CD4-positive, alpha-beta T cell (primary cell): ENCODE data around the gene RAD51B. TPM values are rescaled to one million over a fixed set of nuclear protein-coding genes. Genes with fewer than 3 reads are reported as not detected.

Experiments
- ATAC-seq: fragments of 200-7000 bp; cut with Tn5 transposase; one replicate; pipeline ENCODE4 v1.10.0; 2022; ENCODE audit warnings: mild to moderate bottlenecking; ENCODE audit not compliant: poor library complexity
- CTCF ChIA-PET: fragments of 350-600 bp; sonication (Branson Sonifier 250); formaldehyde crosslinking; loops from one replicate; lab custom pipeline; 2021; ENCODE audit warnings: antibody characterized with exemption, inconsistent platforms; lab: Charles Lee
- POLR2A ChIA-PET: fragments of 350-600 bp; sonication (Branson Sonifier 250); formaldehyde crosslinking; loops from one replicate; lab custom pipeline; 2021; ENCODE audit warnings: antibody characterized with exemption, inconsistent platforms; lab: Charles Lee
- DNase-seq, 14 experiments: peaks; one replicate each; pipeline ENCODE4 v3.0.0-alpha.2; 2013 to 2020; ENCODE audit warnings: mixed read lengths in 2 of 14
- H3K27ac ChIP-seq, 2 donors: one replicate each; pipeline versions ENCODE4 v1.5.1 to v1.7.0; 2013; ENCODE audit warnings: low read length in 2 of 2, low read depth in 1 of 2, mild to moderate bottlenecking in 1 of 2
- H3K27me3 ChIP-seq, 2 experiments: 1 replicate in 1 of 2; 2 replicates in 1 of 2; pipeline versions ENCODE4 v1.6.1 to v1.7.0; 2013; ENCODE audit warnings: low read length in 2 of 2, control low read depth in 1 of 2, mild to moderate bottlenecking in 1 of 2, moderate library complexity in 1 of 2; ENCODE audit not compliant: insufficient read depth in 2 of 2, control insufficient read depth in 1 of 2
- H3K36me3 ChIP-seq: one replicate; pipeline ENCODE4 v1.6.1; 2013; ENCODE audit warnings: low read length, control low read depth; ENCODE audit not compliant: insufficient read depth
- H3K4me1 ChIP-seq: one replicate; pipeline ENCODE4 v1.6.1; 2013; ENCODE audit warnings: low read length, control low read depth; ENCODE audit not compliant: insufficient read depth
- H3K4me3 ChIP-seq: one replicate; pipeline ENCODE4 v1.5.1; 2013; ENCODE audit warnings: mild to moderate bottlenecking, low read length, moderate library complexity
- H3K9me3 ChIP-seq, 2 experiments: 1 replicate in 1 of 2; 2 replicates in 1 of 2; pipeline versions ENCODE4 v1.6.1 to v1.7.0; 2013; ENCODE audit warnings: low read length in 2 of 2, mild to moderate bottlenecking in 2 of 2, control low read depth in 1 of 2, moderate library complexity in 1 of 2; ENCODE audit not compliant: control insufficient read depth in 1 of 2, insufficient read depth in 1 of 2
- H3K27ac Mint-ChIP-seq: one replicate; pipeline ENCODE4 v1.8.0; 2020; ENCODE audit warnings: mixed read lengths
- H3K27me3 Mint-ChIP-seq: one replicate; pipeline ENCODE4 v1.8.0; 2021; ENCODE audit warnings: mixed read lengths
- H3K36me3 Mint-ChIP-seq: one replicate; pipeline ENCODE4 v1.8.0; 2021; ENCODE audit warnings: low read depth, mixed read lengths
- H3K4me1 Mint-ChIP-seq: one replicate; pipeline ENCODE4 v1.8.0; 2021; ENCODE audit warnings: low read depth, mixed read lengths
- H3K4me3 Mint-ChIP-seq: one replicate; pipeline ENCODE4 v1.8.0; 2020; ENCODE audit warnings: mild to moderate bottlenecking, mixed read lengths
- H3K9me3 Mint-ChIP-seq: one replicate; pipeline ENCODE4 v1.8.0; 2020; ENCODE audit warnings: mixed read lengths
- intact Hi-C, 2 experiments: fragments of 100-400 bp; cut with DNase I in 1 of 2; cut with micrococcal nuclease in 1 of 2; formaldehyde crosslinking; loops; one replicate each; pipeline versions ENCODE4 v1.15.1 to v1.9.0; 2023 to 2025; cut with DNase I, micrococcal nuclease
- total RNA-seq, 174 experiments: library from RNA in 2 of 174; stranded (reverse) in 2 of 174; gene quantifications; one replicate each; pipeline ENCODE4 v1.2.3 and lab custom pipeline; 2021 to 2026
- TF ChIP-seq, protein P1 (sequence below): fragments of 200-600 bp; IDR thresholded peaks from one replicate; pipeline ENCODE4 v1.8.0; 2022; ENCODE audit warnings: antibody characterized with exemption, mild to moderate bottlenecking

Gene RAD51B
- total RNA-seq, 2 experiments from 2014 or later, result 18.4 to 20.0 TPM

DNA sequence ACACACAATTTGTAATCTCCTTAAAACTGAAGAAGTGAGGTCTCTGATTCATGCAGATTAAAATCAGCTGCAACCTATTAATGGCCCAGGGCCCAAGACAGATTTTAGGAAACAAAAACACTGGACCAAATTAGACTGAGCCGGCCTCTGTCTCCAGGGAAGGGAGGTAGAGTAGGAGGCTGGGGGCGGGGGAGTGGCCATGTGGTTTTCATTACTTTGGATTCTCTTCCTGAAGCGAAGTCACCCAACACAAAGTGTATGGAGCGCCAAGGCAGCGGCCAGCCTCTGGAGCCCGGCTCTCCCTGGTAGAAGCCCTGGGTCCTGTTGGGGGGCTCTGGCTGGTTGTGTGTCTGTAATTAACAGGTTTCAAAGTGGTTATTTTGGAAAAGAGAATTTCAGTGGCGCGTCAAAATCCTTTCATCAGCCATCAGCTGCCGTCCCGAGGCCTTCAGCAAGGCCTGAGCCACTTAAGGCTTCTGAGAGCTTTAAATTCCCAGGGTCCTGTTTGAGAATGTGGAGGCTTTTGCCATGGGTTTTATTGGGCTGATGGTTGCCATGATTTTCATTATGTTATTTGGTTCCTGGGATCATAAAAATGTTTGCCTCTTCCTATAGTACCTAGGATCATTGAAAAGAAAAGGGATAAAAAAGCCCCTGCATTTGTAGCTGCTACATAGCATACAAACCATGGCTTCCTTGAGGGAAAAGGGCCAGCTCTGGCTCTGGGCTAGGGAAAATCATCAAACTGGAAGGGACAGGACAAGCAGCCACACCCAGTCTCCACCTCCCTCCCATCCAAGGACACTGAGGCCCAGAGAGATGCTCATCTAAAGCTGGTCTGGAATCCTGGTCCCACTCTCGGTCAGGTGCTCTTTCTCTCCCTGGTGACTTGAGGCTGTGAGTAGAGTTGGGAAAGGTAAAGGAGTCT is 690.9 kb downstream of the RAD51B start:
- peak overlapping the region; percentile 41 for H3K27ac Mint-ChIP-seq
- POLR2A ChIA-PET, result interaction anchor here (0.6 to 6.4 kb wide), 4 partner anchors 10 to 279 kb away, joined by 3 to 133 read pairs (median 3); partner anchors contain the start of gene ZFP36L1
- ATAC-seq, result no peak

DNA sequence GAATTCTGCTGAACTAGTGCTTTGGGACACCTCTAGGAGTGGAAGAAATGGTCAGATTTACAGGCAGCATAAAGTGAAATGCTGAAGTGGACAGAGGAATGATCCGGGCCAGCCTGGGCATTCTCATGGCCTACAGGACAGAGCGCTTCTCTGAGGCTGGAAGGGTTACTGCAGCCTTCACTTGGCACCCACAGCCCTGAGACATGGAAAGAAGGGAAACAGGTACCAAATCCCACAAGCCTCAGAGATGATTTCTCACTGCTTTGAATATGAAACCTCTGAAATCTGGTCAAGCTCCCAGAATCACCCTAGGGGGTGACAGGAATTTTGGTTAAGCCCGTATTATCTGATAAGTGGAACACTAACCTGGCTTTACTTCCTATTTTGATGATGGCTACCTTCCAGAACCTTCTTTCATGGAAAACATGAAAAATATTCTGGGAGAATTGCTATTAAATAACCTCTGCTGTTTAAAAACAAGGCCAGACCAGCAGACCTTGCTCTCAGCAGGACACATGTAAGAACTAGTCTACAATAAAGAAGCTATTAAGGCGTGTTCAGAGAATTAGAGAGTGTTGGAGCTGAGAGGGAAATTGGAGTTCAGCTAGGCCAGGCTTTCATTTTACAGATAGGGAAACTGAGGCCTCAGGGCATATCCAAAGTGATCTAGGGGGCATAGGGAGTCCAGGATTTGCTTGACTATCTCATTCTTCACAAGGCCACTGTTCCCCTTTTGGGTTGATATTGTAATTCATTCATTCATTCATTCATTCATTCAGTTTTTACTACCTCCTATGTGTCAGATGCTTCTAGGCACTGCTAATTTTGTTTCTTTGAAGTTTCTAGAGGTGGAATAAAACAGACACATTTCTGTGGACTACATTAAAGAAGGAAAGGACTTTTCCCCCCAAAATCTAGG is 691.8 kb downstream of the RAD51B start:
- POLR2A ChIA-PET, result interaction anchor here (1.5 kb wide), 1 partner anchor 276 kb away, joined by 3 read pairs; no protein-coding TSS in a partner anchor
- Mint-ChIP-seq H3K27ac (peak overlapping the region; percentile 41), H3K4me1 (peaks cover 59% of the 10 kb centered on the region)

More for the DNA sequence above, 690.9 kb downstream of the RAD51B start:
- no peak for DNase-seq
- peaks cover 50% of the 10 kb centered on the region for H3K4me1 ChIP-seq
- no peaks in the 10 kb centered on the region for H3K27me3 Mint-ChIP-seq
- no peaks in the 10 kb centered on the region for H3K9me3 ChIP-seq
- CTCF ChIA-PET, result no interaction called here
- peaks cover 68% of the 10 kb centered on the region for H3K4me1 Mint-ChIP-seq
- no peak overlapping the region for H3K27ac ChIP-seq
- H3K4me3 ChIP-seq, result no peak overlapping the region
- no peaks in the 10 kb centered on the region for H3K36me3 ChIP-seq
- H3K27me3 ChIP-seq, result no peaks in the 10 kb centered on the region
- intact Hi-C loops, result loop anchor here in 1 of 2 experiments (10.0 kb wide), 1 partner anchor 256 kb away; no protein-coding TSS in a partner anchor
- H3K4me3 Mint-ChIP-seq, result no peak overlapping the region
- TF ChIP-seq, protein P1, sequence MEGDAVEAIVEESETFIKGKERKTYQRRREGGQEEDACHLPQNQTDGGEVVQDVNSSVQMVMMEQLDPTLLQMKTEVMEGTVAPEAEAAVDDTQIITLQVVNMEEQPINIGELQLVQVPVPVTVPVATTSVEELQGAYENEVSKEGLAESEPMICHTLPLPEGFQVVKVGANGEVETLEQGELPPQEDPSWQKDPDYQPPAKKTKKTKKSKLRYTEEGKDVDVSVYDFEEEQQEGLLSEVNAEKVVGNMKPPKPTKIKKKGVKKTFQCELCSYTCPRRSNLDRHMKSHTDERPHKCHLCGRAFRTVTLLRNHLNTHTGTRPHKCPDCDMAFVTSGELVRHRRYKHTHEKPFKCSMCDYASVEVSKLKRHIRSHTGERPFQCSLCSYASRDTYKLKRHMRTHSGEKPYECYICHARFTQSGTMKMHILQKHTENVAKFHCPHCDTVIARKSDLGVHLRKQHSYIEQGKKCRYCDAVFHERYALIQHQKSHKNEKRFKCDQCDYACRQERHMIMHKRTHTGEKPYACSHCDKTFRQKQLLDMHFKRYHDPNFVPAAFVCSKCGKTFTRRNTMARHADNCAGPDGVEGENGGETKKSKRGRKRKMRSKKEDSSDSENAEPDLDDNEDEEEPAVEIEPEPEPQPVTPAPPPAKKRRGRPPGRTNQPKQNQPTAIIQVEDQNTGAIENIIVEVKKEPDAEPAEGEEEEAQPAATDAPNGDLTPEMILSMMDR, result no peak
- H3K9me3 Mint-ChIP-seq, result no peaks in the 10 kb centered on the region
- no peaks in the 10 kb centered on the region for H3K36me3 Mint-ChIP-seq

More for the DNA sequence above, 691.8 kb downstream of the RAD51B start:
- H3K27ac ChIP-seq, result no peak overlapping the region
- H3K36me3 Mint-ChIP-seq, result no peaks in the 10 kb centered on the region
- no peaks in the 10 kb centered on the region for H3K9me3 ChIP-seq
- H3K9me3 Mint-ChIP-seq, result no peaks in the 10 kb centered on the region
- no peak overlapping the region for H3K4me3 Mint-ChIP-seq
- ATAC-seq (no peak), DNase-seq (no peak)
- H3K27me3 ChIP-seq, result no peaks in the 10 kb centered on the region
- TF ChIP-seq, protein P1, result no peak
- H3K4me1 ChIP-seq, result peaks cover 41% of the 10 kb centered on the region
- intact Hi-C loops, result loop anchor here in 1 of 2 experiments (10.0 kb wide), 1 partner anchor 257 kb away; no protein-coding TSS in a partner anchor
- CTCF ChIA-PET, result no interaction called here
- H3K27me3 Mint-ChIP-seq, result no peaks in the 10 kb centered on the region
- H3K36me3 ChIP-seq, result no peaks in the 10 kb centered on the region
- no peak overlapping the region for H3K4me3 ChIP-seq
